Measurements from ENCODE around the gene GALNT2. TPM values are rescaled to one million over a fixed set of nuclear protein-coding genes. Genes with fewer than 3 reads are reported as not detected.

The GALNT2 gene
- total and polyA plus RNA-seq, 2 of the 4 experiments (the other 2 are of a cell fraction) = 50.4 to 189 TPM

DNA sequence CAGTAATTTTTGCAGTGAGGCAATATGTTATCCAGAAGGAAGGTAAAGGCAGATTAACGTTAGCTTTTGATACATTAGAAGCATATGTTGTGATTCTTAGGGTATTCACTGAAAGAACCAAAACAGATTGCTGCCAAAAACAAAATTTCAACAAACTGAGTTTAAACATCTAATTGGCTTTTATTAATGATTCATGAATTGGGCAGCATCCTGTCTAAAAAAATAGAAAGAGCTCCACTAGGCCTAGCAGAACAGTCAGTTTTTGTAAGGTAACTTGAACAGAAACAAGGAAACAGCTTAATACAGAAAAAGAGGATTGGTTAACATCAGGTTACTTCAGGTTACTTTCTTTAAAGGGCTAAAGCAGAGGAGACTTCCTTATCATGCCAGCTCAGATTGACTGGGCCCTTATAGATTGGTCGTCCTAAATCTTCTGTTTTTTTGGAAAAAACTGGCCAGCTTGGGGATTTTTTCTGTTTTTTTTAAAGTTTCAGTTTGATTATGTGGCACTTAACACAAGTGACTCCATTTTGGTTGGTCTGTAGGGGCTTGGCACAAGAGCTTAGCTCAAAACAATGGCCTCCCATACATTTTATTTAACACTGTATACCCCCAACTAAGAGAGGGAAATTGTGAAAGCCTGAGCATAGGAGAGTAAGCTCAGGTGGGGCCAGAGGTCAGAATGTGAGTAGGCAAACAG lies 36.8 kb upstream of the GALNT2 start:
- dilution Hi-C loops (cut with HindIII; ENCODE audit: low sequenced_read_pairs, unreplicated experiment) (no loop called here), in situ Hi-C loops (cut with MboI; ENCODE audit: low sequenced_read_pairs) (loop anchor here (25.0 kb wide), 1 partner anchor 557 kb away; no protein-coding TSS in a partner anchor), intact Hi-C loops (cut with micrococcal nuclease) (no loop called here)
- H3K79me1 ChIP-seq (ENCODE audit: low read depth in 1 of 2, low read length in 2 of 2) = no peaks in the 10 kb centered on the region
- H3K9me3 ChIP-seq (ENCODE audit: control insufficient read depth, insufficient read depth, low read length) = no peaks in the 10 kb centered on the region
- no peak overlapping the region for H2BK15ac ChIP-seq (ENCODE audit: low read depth, low read length)
- no peaks in the 10 kb centered on the region for H3K9me1 ChIP-seq (ENCODE audit: insufficient read depth, low read length)
- H3K4ac ChIP-seq (ENCODE audit: low read depth, low read length) = no peak overlapping the region
- POLR2A ChIA-PET (ENCODE audit: unreplicated experiment) = no interaction called here
- H2BK20ac ChIP-seq (ENCODE audit: low read depth, low read length) = no peak overlapping the region
- no TSS peak for BruUV-seq (replicated peaks)
- no peak overlapping the region for H3K4me3 ChIP-seq (ENCODE audit: insufficient read depth, low read depth, low read length)
- no peak overlapping the region for H2AK5ac ChIP-seq (ENCODE audit: low read depth, low read length)
- no peak overlapping the region for H2AK9ac ChIP-seq (replicated peaks; ENCODE audit: low read depth, low read length, poor library complexity)
- H2AFZ ChIP-seq (replicated peaks; ENCODE audit: low read length, poor library complexity) = no peak overlapping the region
- H4K8ac ChIP-seq (ENCODE audit: low read depth in 2 of 2, low read length in 2 of 2) = no peak overlapping the region
- no peaks in the 10 kb centered on the region for H3K36me3 ChIP-seq (ENCODE audit: control insufficient read depth, insufficient read depth, low read length)
- CTCF ChIA-PET = no interaction called here
- H4K20me1 ChIP-seq (ENCODE audit: insufficient read depth, low read length) = no peaks in the 10 kb centered on the region
- no peak for TF ChIP-seq RFX5 (IDR thresholded peaks at IDR 0.05; ENCODE audit: low read depth, low read length)
- TF ChIP-seq CTCF (conservative IDR thresholded peaks at IDR 0.05; ENCODE audit: low read depth, low read length) = no peak
- TF ChIP-seq, protein P1, sequence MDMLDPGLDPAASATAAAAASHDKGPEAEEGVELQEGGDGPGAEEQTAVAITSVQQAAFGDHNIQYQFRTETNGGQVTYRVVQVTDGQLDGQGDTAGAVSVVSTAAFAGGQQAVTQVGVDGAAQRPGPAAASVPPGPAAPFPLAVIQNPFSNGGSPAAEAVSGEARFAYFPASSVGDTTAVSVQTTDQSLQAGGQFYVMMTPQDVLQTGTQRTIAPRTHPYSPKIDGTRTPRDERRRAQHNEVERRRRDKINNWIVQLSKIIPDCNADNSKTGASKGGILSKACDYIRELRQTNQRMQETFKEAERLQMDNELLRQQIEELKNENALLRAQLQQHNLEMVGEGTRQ (IDR thresholded peaks at IDR 0.05; ENCODE audit: low read depth, low read length) = no peak
- TF ChIP-seq CEBPB (IDR thresholded peaks at IDR 0.05; ENCODE audit: low read depth, low read length) = no peak
- no peak for TF ChIP-seq MXI1 (IDR thresholded peaks at IDR 0.05; ENCODE audit: borderline replicate concordance, low read depth, low read length)
- no peaks in the 10 kb centered on the region; the same call in 1 of the 2 replicates for H3K27me3 ChIP-seq (ENCODE audit: control insufficient read depth, insufficient read depth, low read length)
- no CpG with 5 or more reads among the region's 2 CpGs for WGBS, 2 experiments (ENCODE audit: extremely low coverage in 2 of 2, insufficient read length in 1 of 2)
- H3K4me1 ChIP-seq (ENCODE audit: control insufficient read depth, insufficient read depth, low read length) = no peaks in the 10 kb centered on the region
- no peak overlapping the region for H2BK120ac ChIP-seq (ENCODE audit: low read depth, low read length)
- H4K91ac ChIP-seq (ENCODE audit: insufficient read depth, low read depth, low read length) = no peak overlapping the region
- ATAC-seq (ENCODE audit: low read depth) (no peak), DNase-seq (no peak)
- H4K5ac ChIP-seq (ENCODE audit: low read depth, low read length) = no peak overlapping the region
- H3K4me2 ChIP-seq (ENCODE audit: low read depth, low read length) = no peak overlapping the region
- H3K23ac ChIP-seq (ENCODE audit: low read depth, low read length) = no peak overlapping the region
- no peak overlapping the region for H2BK5ac ChIP-seq (ENCODE audit: low read depth, low read length, poor library complexity, severe bottlenecking)
- no peak overlapping the region for H3K18ac ChIP-seq (ENCODE audit: low read depth, low read length)
- no peak overlapping the region for H3K27ac ChIP-seq (ENCODE audit: insufficient read depth, low read length)
- no peak overlapping the region for H3K56ac ChIP-seq (ENCODE audit: extremely low read depth, insufficient read depth, low read length)
- no peak overlapping the region for H3K14ac ChIP-seq (replicated peaks; ENCODE audit: low read depth, low read length)
- H3K9ac ChIP-seq (ENCODE audit: low read depth, low read length) = no peak overlapping the region

Data from IMR-90 (cell line).